Measurements from ENCODE around the gene SLIT1. TPM values are rescaled to one million over a fixed set of nuclear protein-coding genes. Genes with fewer than 3 reads are reported as not detected.
"Not testable (repeated sequence)": the region's sequence is repeated elsewhere in the genome, so short reads cannot be mapped to it uniquely, and the experiment has no call there.

The SLIT1 gene
- total RNA-seq, 2 experiments from 2014 or later, result 0.13 to 1.0 TPM

- ChIA-PET POLR2A (no interaction called here), CTCF (ENCODE audit: unreplicated experiment) (no interaction called here)
- Histone ChIP-seq H3K9me3 (ENCODE audit: low read length) (no peaks in the 10 kb centered on the region), H3K9me2 (ENCODE audit: insufficient read depth, low read length) (no peaks in the 10 kb centered on the region), H3K4me3 (ENCODE audit: low read depth, low read length, poor library complexity, severe bottlenecking) (no peak overlapping the region), H4K20me1 (ENCODE audit: insufficient read depth, low read length) (no peaks in the 10 kb centered on the region), H3K4me2 (ENCODE audit: low read length) (no peak overlapping the region), H3K4me1 (ENCODE audit: insufficient read depth, low read length, poor library complexity, severe bottlenecking) (no peaks in the 10 kb centered on the region), H2AFZ (ENCODE audit: low read length) (no peak overlapping the region), H3K27ac (ENCODE audit: low read depth, low read length, poor library complexity, severe bottlenecking) (no peak overlapping the region), H3K36me3 (ENCODE audit: insufficient read depth, low read length) (no peaks in the 10 kb centered on the region), H3K79me2 (ENCODE audit: insufficient read depth, low read depth, low read length) (no peaks in the 10 kb centered on the region)
- TF ChIP-seq CTCF (conservative IDR thresholded peaks at IDR 0.05; ENCODE audit: low read length) (no peak), EZH2phosphoT487 (IDR thresholded peaks at IDR 0.05; ENCODE audit: borderline replicate concordance, low read depth, low read length) (no peak)
- no TSS peak for BruUV-seq (replicated peaks)
- intact Hi-C loops (cut with micrococcal nuclease; ENCODE audit: unreplicated experiment), result no loop called here
- no peak for DNase-seq (ENCODE audit: low spot score)
Observed at GRCh38 chr10:97083228-97083829, 102.4 kb downstream of the SLIT1 start.

- H2AFZ ChIP-seq (ENCODE audit: low read length); H3K9me3 ChIP-seq (ENCODE audit: low read length); H3K79me2 ChIP-seq (ENCODE audit: insufficient read depth, low read depth, low read length); H3K27ac ChIP-seq (ENCODE audit: low read depth, low read length, poor library complexity, severe bottlenecking); BruUV-seq (replicated peaks); H3K36me3 ChIP-seq (ENCODE audit: insufficient read depth, low read length); H3K4me3 ChIP-seq (ENCODE audit: low read depth, low read length, poor library complexity, severe bottlenecking); intact Hi-C loops (cut with micrococcal nuclease; ENCODE audit: unreplicated experiment); DNase-seq (ENCODE audit: low spot score); H3K9me2 ChIP-seq (ENCODE audit: insufficient read depth, low read length); H4K20me1 ChIP-seq (ENCODE audit: insufficient read depth, low read length); H3K4me2 ChIP-seq (ENCODE audit: low read length); CTCF ChIA-PET (ENCODE audit: unreplicated experiment); POLR2A ChIA-PET; H3K4me1 ChIP-seq (ENCODE audit: insufficient read depth, low read length, poor library complexity, severe bottlenecking): not testable (repeated sequence)
Observed at GRCh38 chr10:97082575-97082974, 103.2 kb downstream of the SLIT1 start.

- H3K27ac ChIP-seq (ENCODE audit: low read depth, low read length, poor library complexity, severe bottlenecking), result no peak overlapping the region
- no peaks in the 10 kb centered on the region for H3K4me1 ChIP-seq (ENCODE audit: insufficient read depth, low read length, poor library complexity, severe bottlenecking)
- H3K4me2 ChIP-seq (ENCODE audit: low read length), result no peak overlapping the region
- POLR2A ChIA-PET, result no interaction called here
- TF ChIP-seq CTCF (conservative IDR thresholded peaks at IDR 0.05; ENCODE audit: low read length), result peak; percentile 74
- TF ChIP-seq EZH2phosphoT487 (IDR thresholded peaks at IDR 0.05; ENCODE audit: borderline replicate concordance, low read depth, low read length), result no peak
- no peaks in the 10 kb centered on the region for H3K79me2 ChIP-seq (ENCODE audit: insufficient read depth, low read depth, low read length)
- no peak overlapping the region for H2AFZ ChIP-seq (ENCODE audit: low read length)
- CTCF ChIA-PET (ENCODE audit: unreplicated experiment), result interaction anchor here (0.6 kb wide), 2 partner anchors 45 to 48 kb away, joined by 3 read pairs; no protein-coding TSS in a partner anchor
- DNase-seq (ENCODE audit: low spot score), result peak; percentile 63
- no peaks in the 10 kb centered on the region for H3K36me3 ChIP-seq (ENCODE audit: insufficient read depth, low read length)
- no peak overlapping the region for H3K4me3 ChIP-seq (ENCODE audit: low read depth, low read length, poor library complexity, severe bottlenecking)
- no peaks in the 10 kb centered on the region for H3K9me3 ChIP-seq (ENCODE audit: low read length)
- BruUV-seq (replicated peaks), result no TSS peak
- no peaks in the 10 kb centered on the region for H3K9me2 ChIP-seq (ENCODE audit: insufficient read depth, low read length)
- H4K20me1 ChIP-seq (ENCODE audit: insufficient read depth, low read length), result no peaks in the 10 kb centered on the region
- intact Hi-C loops (cut with micrococcal nuclease; ENCODE audit: unreplicated experiment), result loop anchor here (2.0 kb wide), 1 partner anchor 129 kb away; no protein-coding TSS in a partner anchor
Observed at GRCh38 chr10:97081621-97082235, 104.0 kb downstream of the SLIT1 start.
